Fibroblast of lung (primary cell): ENCODE measurements around the gene PLEKHM1.

Experiments
- CTCF ChIP-seq, 2 donors: IDR thresholded peaks in 1 of 2; conservative IDR thresholded peaks in 1 of 2; 1 replicate in 1 of 2; 2 replicates in 1 of 2; pipeline ENCODE4 v1.5.1; 2011 to 2012; ENCODE audit warnings: low read length in 2 of 2, control low read depth in 1 of 2, inconsistent platforms in 1 of 2, low read depth in 1 of 2, mild to moderate bottlenecking in 1 of 2
- EZH2 ChIP-seq: IDR thresholded peaks from 2 replicates; pipeline ENCODE4 v1.5.1; 2012; ENCODE audit warnings: low read length, control low read depth, mild to moderate bottlenecking; ENCODE audit errors: missing control alignments

GRCh38 chr17:45425125-45425983 lies 65.2 kb downstream of the PLEKHM1 start:
- TF ChIP-seq CTCF (conservative IDR thresholded peaks at IDR 0.05 in 1 of 2, IDR thresholded peaks at IDR 0.05 in 1 of 2; ENCODE audit: low read depth in 1 of 2, low read length in 2 of 2) (peak in 1 of 2 donors; percentile 51), EZH2 (no peak)
